Aorta (tissue), 5 donors: ENCODE measurements around the gene LRCH4. TPM values are rescaled to one million over a fixed set of nuclear protein-coding genes. Genes with fewer than 3 reads are reported as not detected.

Experiments
- ATAC-seq: fragments of 200-7000 bp; cut with Tn5 transposase; one replicate; pipeline ENCODE4 v1.9.1; 2022; ENCODE audit warnings: moderate library complexity; ENCODE audit not compliant: low FRiP score
- DNase-seq, 2 donors: peaks; one replicate each; pipeline ENCODE4 v3.0.0-alpha.2; 2020
- H3K27ac ChIP-seq, 2 donors: one replicate each; pipeline ENCODE4 v1.5.1; 2013; ENCODE audit warnings: low read length in 2 of 2, mild to moderate bottlenecking in 2 of 2, moderate library complexity in 2 of 2, control low read depth in 1 of 2, inconsistent platforms in 1 of 2, low read depth in 1 of 2
- H3K27me3 ChIP-seq, 2 donors: one replicate each; pipeline ENCODE4 v1.6.1; 2013; ENCODE audit warnings: control low read depth in 1 of 2, low read length in 1 of 2, mild to moderate bottlenecking in 1 of 2, moderate library complexity in 1 of 2; ENCODE audit not compliant: insufficient read depth in 2 of 2, control insufficient read depth in 1 of 2
- H3K36me3 ChIP-seq, 2 donors: one replicate each; pipeline ENCODE4 v1.6.1; 2013; ENCODE audit warnings: control low read depth in 1 of 2, low read length in 1 of 2, mild to moderate bottlenecking in 1 of 2; ENCODE audit not compliant: insufficient read depth in 2 of 2, control insufficient read depth in 1 of 2
- H3K4me1 ChIP-seq, 2 donors: one replicate each; pipeline ENCODE4 v1.6.1; 2013; ENCODE audit warnings: low read length in 2 of 2, control low read depth in 1 of 2, mild to moderate bottlenecking in 1 of 2, moderate library complexity in 1 of 2; ENCODE audit not compliant: insufficient read depth in 2 of 2, control insufficient read depth in 1 of 2
- H3K4me3 ChIP-seq, 2 donors: one replicate each; pipeline ENCODE4 v1.5.1; 2013; ENCODE audit warnings: low read length in 2 of 2, control low read depth in 1 of 2, mild to moderate bottlenecking in 1 of 2
- H3K9me3 ChIP-seq: one replicate; pipeline ENCODE4 v1.6.1; 2013; ENCODE audit warnings: mild to moderate bottlenecking, low read length; ENCODE audit not compliant: control insufficient read depth
- WGBS, 2 donors: extraction: QIAGEN DNeasy Blood & Tissue Kit; methylation state at CpG; one replicate each; pipeline ENCODE4 v1.1.7; 2013; 5-methylcytosine and 5-hydroxymethylcytosine counted together
- intact Hi-C, 2 donors: fragments of 100-400 bp; cut with DNase I; formaldehyde crosslinking; loops; one replicate each; pipeline versions ENCODE4 v1.14.2 to v1.15.0; 2022
- polyA plus RNA-seq, 2 donors: library from polyadenylated mRNA; stranded (reverse); fragments of 200-250 nt; gene quantifications; one replicate each; pipeline ENCODE4 v1.2.3, GENCODE V29; 2013
- total RNA-seq, 2 donors: library from RNA; stranded (reverse); fragmentation: NEBNext Ultra II Directional; extraction: Animal tissue kit (Norgen Biotek cat#: 25700); gene quantifications; one replicate each; pipeline ENCODE4 v1.2.1, GENCODE V29; 2021
- donor health status: healthy with polysubstance abuse.
- donor health status: Bipolar disorder and iron deficiency.
- donor health status: DM: no; HTN: no; CAD: no.
- donor health status: DM: no; HTN: no; CAD: no.
- donor health status: DM: yes; HTN: yes; CAD: no.

Gene LRCH4
- total and polyA plus RNA-seq, 4 donors, result 26.3 to 68.2 (median 47.6) TPM

GRCh38 chr7:100623951-100624824 is 38.3 kb upstream of the LRCH4 start:
- Histone ChIP-seq H3K27me3 (no peaks in the 10 kb centered on the region), H3K9me3 (no peaks in the 10 kb centered on the region), H3K4me1 (no peaks in the 10 kb centered on the region), H3K4me3 (no peak overlapping the region), H3K36me3 (no peaks in the 10 kb centered on the region), H3K27ac (no peak overlapping the region)
- intact Hi-C loops, result no loop called here
- 84% methylated on average over 15 of the region's 15 CpGs for WGBS, 2 donors
- ATAC-seq (no peak), DNase-seq (no peak)

GRCh38 chr7:100621554-100621953 is 35.6 kb upstream of the LRCH4 start:
- no peak overlapping the region for H3K4me3 ChIP-seq
- H3K27me3 ChIP-seq, result no peaks in the 10 kb centered on the region
- no peak overlapping the region for H3K27ac ChIP-seq
- no peaks in the 10 kb centered on the region for H3K4me1 ChIP-seq
- DNase-seq, result no peak
- ATAC-seq, result no peak
- H3K9me3 ChIP-seq, result no peaks in the 10 kb centered on the region
- 85 to 87% methylated on average over 8 of the region's 8 CpGs for WGBS, 2 donors
- intact Hi-C loops, result no loop called here
- no peaks in the 10 kb centered on the region for H3K36me3 ChIP-seq

- H3K27me3 ChIP-seq, result no peaks in the 10 kb centered on the region
- H3K4me1 ChIP-seq, result no peaks in the 10 kb centered on the region
- WGBS, 2 donors, result 95 to 97% methylated on average over 22 to 23 of the region's 23 CpGs
- H3K9me3 ChIP-seq, result no peaks in the 10 kb centered on the region
- ATAC-seq (no peak), DNase-seq (no peak)
- H3K27ac ChIP-seq, result no peak overlapping the region
- H3K36me3 ChIP-seq, result no peaks in the 10 kb centered on the region
- H3K4me3 ChIP-seq, result no peak overlapping the region
- intact Hi-C loops, result no loop called here
Measured at GRCh38 chr7:100620804-100621203, 34.9 kb upstream of the LRCH4 start.

- Histone ChIP-seq H3K4me3 (no peak overlapping the region), H3K4me1 (no peaks in the 10 kb centered on the region), H3K27me3 (no peaks in the 10 kb centered on the region), H3K36me3 (no peaks in the 10 kb centered on the region), H3K9me3 (no peaks in the 10 kb centered on the region), H3K27ac (no peak overlapping the region)
- intact Hi-C loops, result no loop called here
- 92 to 94% methylated on average over 6 of the region's 6 CpGs for WGBS, 2 donors
- ATAC-seq (no peak), DNase-seq (no peak)
Measured at GRCh38 chr7:100620239-100620638, 34.3 kb upstream of the LRCH4 start.

GRCh38 chr7:100614308-100614861 is 28.5 kb upstream of the LRCH4 start:
- Histone ChIP-seq H3K36me3 (no peaks in the 10 kb centered on the region), H3K27me3 (no peaks in the 10 kb centered on the region), H3K27ac (no peak overlapping the region), H3K9me3 (no peaks in the 10 kb centered on the region), H3K4me3 (no peak overlapping the region), H3K4me1 (no peaks in the 10 kb centered on the region)
- DNase-seq, result no peak
- no peak for ATAC-seq
- intact Hi-C loops, result loop anchor here (5.0 kb wide), 2 partner anchors 58 to 78 kb away; partner anchors contain the start of genes GIGYF1 (in 1 of the 2) and GNB2 (in 1 of the 2)
- 74 to 75% methylated on average over 6 of the region's 6 CpGs for WGBS, 2 donors

- Histone ChIP-seq H3K36me3 (no peaks in the 10 kb centered on the region), H3K27ac (no peak overlapping the region), H3K4me3 (no peak overlapping the region), H3K4me1 (no peaks in the 10 kb centered on the region), H3K27me3 (no peaks in the 10 kb centered on the region), H3K9me3 (no peaks in the 10 kb centered on the region)
- WGBS, 2 donors, result 87 to 88% methylated on average over 13 of the region's 13 CpGs
- no peak for ATAC-seq
- DNase-seq, result no peak
- intact Hi-C loops, result loop anchor here (2.0 to 5.0 kb wide), 3 partner anchors 29 to 79 kb away; partner anchors contain the start of genes GIGYF1 (in 1 of the 2) and GNB2 (in 1 of the 2)
Measured at GRCh38 chr7:100613412-100614175, 27.7 kb upstream of the LRCH4 start.

GRCh38 chr7:100612730-100613390 is 26.9 kb upstream of the LRCH4 start:
- no peaks in the 10 kb centered on the region for H3K36me3 ChIP-seq
- peak overlapping the region; percentile 58 to 62 for H3K4me3 ChIP-seq
- no peaks in the 10 kb centered on the region for H3K4me1 ChIP-seq
- peak; percentile 40 for ATAC-seq
- intact Hi-C loops, result loop anchor here (1.0 to 5.0 kb wide), 4 partner anchors 28 to 79 kb away; partner anchors contain the start of genes GNB2 (in 2 of the 2) and GIGYF1 (in 1 of the 2)
- no peaks in the 10 kb centered on the region for H3K27me3 ChIP-seq
- no peaks in the 10 kb centered on the region for H3K9me3 ChIP-seq
- DNase-seq, result no peak
- 1 to 3% methylated on average over 28 to 29 of the region's 29 CpGs for WGBS, 2 donors
- H3K27ac ChIP-seq, result no peak overlapping the region
